CD8-positive, alpha-beta memory T cell (primary cell): ENCODE results near the gene REEP3. TPM values are rescaled to one million over a fixed set of nuclear protein-coding genes. Genes with fewer than 3 reads are reported as not detected.

Source experiments
- CTCF ChIA-PET: fragments of 350-600 bp; sonication (Branson Sonifier 250); formaldehyde crosslinking; loops from one replicate; lab custom pipeline; 2021; ENCODE audit warnings: antibody characterized with exemption; lab: Charles Lee
- POLR2A ChIA-PET: fragments of 350-600 bp; sonication (Branson Sonifier 250); formaldehyde crosslinking; loops from one replicate; lab custom pipeline; 2021; ENCODE audit warnings: antibody characterized with exemption; lab: Charles Lee
- DNase-seq, 5 donors: peaks; one replicate each; pipeline versions ENCODE4 v3.0.0 to v3.0.0-alpha.2; 2020 to 2022; ENCODE audit warnings: mixed read lengths in 1 of 5
- H3K27ac ChIP-seq: one replicate; pipeline ENCODE4 v1.7.0; 2013; ENCODE audit warnings: low read depth, mild to moderate bottlenecking, low read length, moderate library complexity
- H3K27me3 ChIP-seq: 2 replicates; pipeline ENCODE4 v1.7.0; 2013; ENCODE audit warnings: low read length, mild to moderate bottlenecking; ENCODE audit not compliant: insufficient read depth, poor library complexity, severe bottlenecking
- H3K36me3 ChIP-seq: 2 replicates; pipeline ENCODE4 v1.7.0; 2013; ENCODE audit warnings: mild to moderate bottlenecking, low read length, moderate library complexity; ENCODE audit not compliant: insufficient read depth
- H3K4me1 ChIP-seq: 2 replicates; pipeline ENCODE4 v1.7.0; 2013; ENCODE audit warnings: mild to moderate bottlenecking, low read length, moderate library complexity; ENCODE audit not compliant: insufficient read depth
- H3K4me3 ChIP-seq: 2 replicates; pipeline ENCODE4 v1.7.0; 2013; ENCODE audit warnings: mild to moderate bottlenecking, low read length
- H3K9me3 ChIP-seq: 2 replicates; pipeline ENCODE4 v1.7.0; 2013; ENCODE audit warnings: mild to moderate bottlenecking, low read length
- H3K27ac Mint-ChIP-seq, 8 donors: one replicate each; pipeline ENCODE4 v1.8.0; 2020 to 2021; ENCODE audit warnings: mixed read lengths in 8 of 8, mild to moderate bottlenecking in 6 of 8, inconsistent platforms in 3 of 8, moderate library complexity in 3 of 8
- H3K27me3 Mint-ChIP-seq, 2 donors: one replicate each; pipeline ENCODE4 v1.8.0; 2020 to 2021; ENCODE audit warnings: mixed read lengths in 2 of 2, mild to moderate bottlenecking in 1 of 2, moderate library complexity in 1 of 2
- H3K36me3 Mint-ChIP-seq, 3 donors: one replicate each; pipeline ENCODE4 v1.8.0; 2020 to 2021; ENCODE audit warnings: mixed read lengths in 3 of 3, inconsistent platforms in 1 of 3, mild to moderate bottlenecking in 1 of 3
- H3K4me1 Mint-ChIP-seq, 3 donors: one replicate each; pipeline ENCODE4 v1.8.0; 2020 to 2021; ENCODE audit warnings: mixed read lengths in 3 of 3, inconsistent platforms in 1 of 3, mild to moderate bottlenecking in 1 of 3
- H3K4me3 Mint-ChIP-seq, 7 donors: one replicate each; pipeline ENCODE4 v1.8.0; 2020 to 2021; ENCODE audit warnings: mixed read lengths in 7 of 7, mild to moderate bottlenecking in 6 of 7, moderate library complexity in 4 of 7, inconsistent platforms in 2 of 7
- H3K9me3 Mint-ChIP-seq, 5 donors: one replicate each; pipeline ENCODE4 v1.8.0; 2020 to 2022; ENCODE audit warnings: mixed read lengths in 5 of 5, mild to moderate bottlenecking in 3 of 5, moderate library complexity in 2 of 5, inconsistent platforms in 1 of 5
- polyA plus RNA-seq: library from polyadenylated mRNA; unstranded; fragments of 300-500 nt; fragmentation: Illumina TruSeq; gene quantifications from one replicate; pipeline ENCODE4 v1.2.3, GENCODE V29; 2021
- total RNA-seq, 2 experiments: library from RNA; stranded (reverse); gene quantifications; one replicate each; pipeline ENCODE4 v1.2.3, GENCODE V29; 2021

Gene REEP3
- total RNA-seq (10 to 100 TPM; 23.7 to 25.5 TPM), polyA plus RNA-seq (7.4 TPM)

GRCh38 chr10:63520500-63521415 is at the start of gene REEP3:
TSS of gene REEP3 (plus strand) at chr10:63521401. CDS start at chr10:63521546, 145 bp downstream.
- H3K36me3 ChIP-seq: no peaks in the 10 kb centered on the region
- peak; percentile 14 to 67 (median 48) for DNase-seq
- H3K27ac ChIP-seq: peak within 1 kb of the TSS; percentile 87
- peak within 1 kb of the TSS; percentile 94 for H3K4me3 ChIP-seq
- no peaks in the 10 kb centered on the region for H3K27me3 ChIP-seq
- ChIA-PET POLR2A (interaction anchor here (0.8 to 3.5 kb wide), 5 partner anchors 55 to 388 kb away, joined by 3 to 14 read pairs (median 5); partner anchors contain the start of genes JMJD1C and NRBF2), CTCF (interaction anchor here (1.4 kb wide), 2 partner anchors 110 to 252 kb away, joined by 4 read pairs; no protein-coding TSS in a partner anchor)
- Mint-ChIP-seq H3K9me3 (no peaks in the 10 kb centered on the region), H3K4me1 (peaks cover 67 to 82% (median 75%) of the 10 kb centered on the region in 3 donors), H3K27me3 (no peaks in the 10 kb centered on the region), H3K36me3 (peaks cover 0 to 11% (median 0%) of the 10 kb centered on the region in 3 donors), H3K27ac (peak within 1 kb of the TSS; percentile 85 to 96 (median 94)), H3K4me3 (peak within 1 kb of the TSS; percentile 85 to 95 (median 90))
- H3K4me1 ChIP-seq: peaks cover 42% of the 10 kb centered on the region
- no peaks in the 10 kb centered on the region for H3K9me3 ChIP-seq

- peaks cover 24 to 41% (median 32%) of the 10 kb centered on the region in 3 donors for H3K4me1 Mint-ChIP-seq
- Histone ChIP-seq H3K9me3 (no peaks in the 10 kb centered on the region), H3K4me3 (no peak overlapping the region), H3K4me1 (no peaks in the 10 kb centered on the region), H3K27ac (no peak overlapping the region), H3K36me3 (no peaks in the 10 kb centered on the region), H3K27me3 (no peaks in the 10 kb centered on the region)
- H3K9me3 Mint-ChIP-seq: peaks cover 0 to 2% (median 0%) of the 10 kb centered on the region in 5 donors
- H3K27me3 Mint-ChIP-seq: no peaks in the 10 kb centered on the region
- no peak for DNase-seq
- POLR2A ChIA-PET: interaction anchor here (0.6 kb wide), 1 partner anchor 163 kb away, joined by 3 read pairs; no protein-coding TSS in a partner anchor
- H3K4me3 Mint-ChIP-seq: no peak overlapping the region
- CTCF ChIA-PET: no interaction called here
- no peaks in the 10 kb centered on the region for H3K36me3 Mint-ChIP-seq
- no peak overlapping the region for H3K27ac Mint-ChIP-seq
Measured at GRCh38 chr10:63474488-63474887, 46.7 kb upstream of the REEP3 start.

- no peaks in the 10 kb centered on the region for H3K4me1 ChIP-seq
- H3K36me3 ChIP-seq: no peaks in the 10 kb centered on the region
- H3K4me3 Mint-ChIP-seq: no peak overlapping the region
- POLR2A ChIA-PET: no interaction called here
- DNase-seq: no peak
- H3K27me3 ChIP-seq: no peaks in the 10 kb centered on the region
- H3K4me1 Mint-ChIP-seq: peaks cover 26 to 44% (median 35%) of the 10 kb centered on the region in 3 donors
- H3K9me3 ChIP-seq: no peaks in the 10 kb centered on the region
- CTCF ChIA-PET: no interaction called here
- H3K4me3 ChIP-seq: no peak overlapping the region
- no peak overlapping the region for H3K27ac ChIP-seq
- H3K36me3 Mint-ChIP-seq: peaks cover 0 to 1% (median 0%) of the 10 kb centered on the region in 3 donors
- H3K27me3 Mint-ChIP-seq: no peaks in the 10 kb centered on the region
- no peak overlapping the region for H3K27ac Mint-ChIP-seq
- no peaks in the 10 kb centered on the region for H3K9me3 Mint-ChIP-seq
Measured at GRCh38 chr10:63477927-63478326, 43.3 kb upstream of the REEP3 start.

GRCh38 chr10:63478564-63478963 is 42.6 kb upstream of the REEP3 start:
- peaks cover 0 to 1% (median 0%) of the 10 kb centered on the region in 3 donors for H3K36me3 Mint-ChIP-seq
- no peaks in the 10 kb centered on the region for H3K36me3 ChIP-seq
- no peaks in the 10 kb centered on the region for H3K9me3 Mint-ChIP-seq
- no peaks in the 10 kb centered on the region for H3K9me3 ChIP-seq
- peaks cover 26 to 47% (median 38%) of the 10 kb centered on the region in 3 donors for H3K4me1 Mint-ChIP-seq
- H3K27ac ChIP-seq: no peak overlapping the region
- H3K27me3 Mint-ChIP-seq: no peaks in the 10 kb centered on the region
- ChIA-PET CTCF (interaction anchor here (1.0 kb wide), 1 partner anchor 29 kb away, joined by 3 read pairs; no protein-coding TSS in a partner anchor), POLR2A (no interaction called here)
- no peak overlapping the region for H3K4me3 Mint-ChIP-seq
- no peaks in the 10 kb centered on the region for H3K27me3 ChIP-seq
- DNase-seq: no peak
- no peak overlapping the region for H3K4me3 ChIP-seq
- no peaks in the 10 kb centered on the region for H3K4me1 ChIP-seq
- H3K27ac Mint-ChIP-seq: peak overlapping the region in 1 of 8 donors; percentile 31

GRCh38 chr10:63480237-63480636 is 41.0 kb upstream of the REEP3 start:
- DNase-seq: no peak
- peaks cover 0 to 1% (median 0%) of the 10 kb centered on the region in 3 donors for H3K36me3 Mint-ChIP-seq
- Histone ChIP-seq H3K27ac (no peak overlapping the region), H3K27me3 (no peaks in the 10 kb centered on the region), H3K4me1 (no peaks in the 10 kb centered on the region), H3K4me3 (no peak overlapping the region), H3K9me3 (no peaks in the 10 kb centered on the region), H3K36me3 (no peaks in the 10 kb centered on the region)
- no peak overlapping the region for H3K27ac Mint-ChIP-seq
- POLR2A ChIA-PET: no interaction called here
- H3K27me3 Mint-ChIP-seq: no peaks in the 10 kb centered on the region
- H3K4me3 Mint-ChIP-seq: no peak overlapping the region
- no peaks in the 10 kb centered on the region for H3K9me3 Mint-ChIP-seq
- H3K4me1 Mint-ChIP-seq: peaks cover 24 to 49% (median 46%) of the 10 kb centered on the region in 3 donors
- CTCF ChIA-PET: interaction anchor here (0.8 kb wide), 1 partner anchor 26 kb away, joined by 3 read pairs; no protein-coding TSS in a partner anchor

- ChIA-PET POLR2A (no interaction called here), CTCF (no interaction called here)
- H3K36me3 ChIP-seq: no peaks in the 10 kb centered on the region
- no peak overlapping the region for H3K27ac ChIP-seq
- Mint-ChIP-seq H3K9me3 (no peaks in the 10 kb centered on the region), H3K36me3 (peaks cover 0 to 1% (median 0%) of the 10 kb centered on the region in 3 donors), H3K27ac (peak overlapping the region in 2 of 8 donors; percentile 12 to 36), H3K27me3 (no peaks in the 10 kb centered on the region), H3K4me3 (no peak overlapping the region), H3K4me1 (peaks cover 20 to 43% (median 42%) of the 10 kb centered on the region in 3 donors)
- DNase-seq: no peak
- H3K4me3 ChIP-seq: no peak overlapping the region
- no peaks in the 10 kb centered on the region for H3K27me3 ChIP-seq
- H3K9me3 ChIP-seq: no peaks in the 10 kb centered on the region
- H3K4me1 ChIP-seq: no peaks in the 10 kb centered on the region
Measured at GRCh38 chr10:63481815-63482421, 39.3 kb upstream of the REEP3 start.

GRCh38 chr10:63483983-63484382 is 37.2 kb upstream of the REEP3 start:
- Histone ChIP-seq H3K27me3 (no peaks in the 10 kb centered on the region), H3K27ac (no peak overlapping the region), H3K9me3 (no peaks in the 10 kb centered on the region), H3K4me3 (no peak overlapping the region), H3K4me1 (no peaks in the 10 kb centered on the region), H3K36me3 (no peaks in the 10 kb centered on the region)
- Mint-ChIP-seq H3K4me3 (no peak overlapping the region), H3K9me3 (no peaks in the 10 kb centered on the region), H3K27me3 (no peaks in the 10 kb centered on the region), H3K36me3 (peaks cover 0 to 1% (median 0%) of the 10 kb centered on the region in 3 donors), H3K27ac (peak overlapping the region in 1 of 8 donors; percentile 29), H3K4me1 (peaks cover 10 to 30% (median 29%) of the 10 kb centered on the region in 3 donors)
- DNase-seq: no peak
- ChIA-PET CTCF (no interaction called here), POLR2A (no interaction called here)
